Measurements from ENCODE around the gene IQSEC3. TPM values are rescaled to one million over a fixed set of nuclear protein-coding genes. Genes with fewer than 3 reads are reported as not detected.
A peak's percentile ranks its signal among the peaks of the same experiment; 100 is the strongest.

IQSEC3 gene
- total and polyA plus RNA-seq, 8 donors, result 0.64 to 8.4 (median 6.0) TPM

DNA sequence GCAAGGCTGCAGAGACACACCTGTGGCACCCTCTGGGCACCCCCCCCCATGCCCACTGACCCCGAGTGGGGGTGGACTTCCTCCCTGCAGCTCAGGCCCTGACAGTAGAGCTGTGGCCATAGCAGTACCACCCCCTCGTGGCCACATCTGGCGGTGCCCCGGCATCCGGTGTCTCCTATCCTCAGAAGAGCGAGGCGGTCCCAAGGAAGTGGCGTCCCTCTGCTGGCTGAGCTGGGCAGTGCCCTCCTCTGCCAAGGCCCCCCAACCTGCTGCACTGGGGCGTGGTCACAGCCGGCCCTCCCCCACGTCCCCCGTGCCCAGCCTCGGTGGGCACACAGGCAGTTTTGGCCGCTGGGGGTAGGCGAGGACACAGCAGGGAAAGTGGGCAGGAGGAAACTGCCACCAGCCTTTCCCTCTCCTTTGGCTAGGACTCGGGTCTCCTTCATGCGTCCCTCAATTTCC lies 153.4 kb downstream of the IQSEC3 start:
- Histone ChIP-seq H3K4me3 (no peak overlapping the region), H3K36me3 (no peaks in the 10 kb centered on the region), H3K4me1 (no peaks in the 10 kb centered on the region), H3K27ac (no peak overlapping the region), H3K9me3 (no peaks in the 10 kb centered on the region), H3K27me3 (peaks cover 0 to 11% of the 10 kb centered on the region in 2 donors)
- intact Hi-C loops (cut with DNase I), result no loop called here
- ATAC-seq, result peak; percentile 90
- peak in 2 of 4 donors; percentile 71 to 90 for DNase-seq
- TF ChIP-seq, protein P1, sequence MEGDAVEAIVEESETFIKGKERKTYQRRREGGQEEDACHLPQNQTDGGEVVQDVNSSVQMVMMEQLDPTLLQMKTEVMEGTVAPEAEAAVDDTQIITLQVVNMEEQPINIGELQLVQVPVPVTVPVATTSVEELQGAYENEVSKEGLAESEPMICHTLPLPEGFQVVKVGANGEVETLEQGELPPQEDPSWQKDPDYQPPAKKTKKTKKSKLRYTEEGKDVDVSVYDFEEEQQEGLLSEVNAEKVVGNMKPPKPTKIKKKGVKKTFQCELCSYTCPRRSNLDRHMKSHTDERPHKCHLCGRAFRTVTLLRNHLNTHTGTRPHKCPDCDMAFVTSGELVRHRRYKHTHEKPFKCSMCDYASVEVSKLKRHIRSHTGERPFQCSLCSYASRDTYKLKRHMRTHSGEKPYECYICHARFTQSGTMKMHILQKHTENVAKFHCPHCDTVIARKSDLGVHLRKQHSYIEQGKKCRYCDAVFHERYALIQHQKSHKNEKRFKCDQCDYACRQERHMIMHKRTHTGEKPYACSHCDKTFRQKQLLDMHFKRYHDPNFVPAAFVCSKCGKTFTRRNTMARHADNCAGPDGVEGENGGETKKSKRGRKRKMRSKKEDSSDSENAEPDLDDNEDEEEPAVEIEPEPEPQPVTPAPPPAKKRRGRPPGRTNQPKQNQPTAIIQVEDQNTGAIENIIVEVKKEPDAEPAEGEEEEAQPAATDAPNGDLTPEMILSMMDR (IDR thresholded peaks at IDR 0.05), result peak; percentile 20 to 77

DNA sequence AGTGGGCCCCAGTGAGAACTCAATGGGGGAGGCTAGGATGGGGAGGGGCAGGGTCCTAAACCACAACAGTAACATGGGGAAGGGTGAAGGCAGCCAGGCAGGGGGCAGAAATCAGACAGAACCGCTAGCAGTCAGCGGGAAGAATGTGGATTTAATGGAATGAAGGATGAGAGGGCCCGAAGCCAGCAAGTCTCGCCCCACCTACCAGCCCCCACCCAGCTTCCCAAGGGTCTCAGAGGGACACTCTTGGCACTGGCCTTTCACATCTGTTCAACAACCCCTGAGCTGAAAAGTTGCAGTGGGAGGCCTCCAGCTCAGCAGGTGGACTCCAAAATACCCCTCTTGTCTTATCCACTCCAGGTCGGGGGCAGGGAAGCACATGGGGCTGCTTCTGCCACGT lies 153.9 kb downstream of the IQSEC3 start:
- TF ChIP-seq, protein P1 (IDR thresholded peaks at IDR 0.05), result no peak
- Histone ChIP-seq H3K9me3 (no peaks in the 10 kb centered on the region), H3K4me3 (no peak overlapping the region), H3K27ac (no peak overlapping the region), H3K4me1 (no peaks in the 10 kb centered on the region), H3K27me3 (peaks cover 0 to 11% of the 10 kb centered on the region in 2 donors), H3K36me3 (no peaks in the 10 kb centered on the region)
- DNase-seq (no peak), ATAC-seq (no peak)
- intact Hi-C loops (cut with DNase I), result no loop called here

DNA sequence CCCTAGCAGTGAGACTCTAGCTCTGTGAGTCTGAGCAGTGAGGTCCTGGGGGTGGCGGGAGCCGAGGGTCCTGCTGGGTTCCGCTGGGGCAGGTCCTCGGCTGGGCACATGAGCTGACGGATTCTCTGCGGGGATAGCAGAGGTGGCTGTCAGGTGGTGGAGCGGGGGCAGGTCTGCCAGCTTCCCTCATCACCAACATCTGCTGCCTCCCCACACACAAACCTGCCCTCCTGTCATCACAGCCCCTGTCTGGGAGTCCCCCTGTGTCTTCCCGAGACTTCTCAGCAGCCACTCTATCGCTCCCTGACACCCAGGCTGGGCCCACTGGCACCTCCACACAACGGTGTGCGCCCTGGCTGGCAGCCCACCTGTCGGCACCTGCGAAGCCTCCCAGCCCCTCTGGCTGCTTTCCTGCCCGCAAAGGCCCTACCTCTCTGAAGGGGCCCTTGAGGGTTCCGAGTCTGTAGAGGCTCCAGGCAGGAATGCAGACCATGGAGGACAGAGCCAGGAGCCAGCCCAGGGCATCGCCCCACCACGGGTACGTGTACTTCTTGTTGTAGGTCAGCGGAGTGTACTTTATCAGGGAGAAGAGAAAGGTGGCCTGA lies 154.5 kb downstream of the IQSEC3 start:
- Histone ChIP-seq H3K36me3 (no peaks in the 10 kb centered on the region), H3K4me1 (no peaks in the 10 kb centered on the region), H3K27me3 (peaks cover 0 to 11% of the 10 kb centered on the region in 2 donors), H3K4me3 (no peak overlapping the region), H3K9me3 (no peaks in the 10 kb centered on the region), H3K27ac (no peak overlapping the region)
- DNase-seq, result no peak
- TF ChIP-seq, protein P1 (IDR thresholded peaks at IDR 0.05), result no peak
- intact Hi-C loops (cut with DNase I), result no loop called here
- no peak for ATAC-seq

DNA sequence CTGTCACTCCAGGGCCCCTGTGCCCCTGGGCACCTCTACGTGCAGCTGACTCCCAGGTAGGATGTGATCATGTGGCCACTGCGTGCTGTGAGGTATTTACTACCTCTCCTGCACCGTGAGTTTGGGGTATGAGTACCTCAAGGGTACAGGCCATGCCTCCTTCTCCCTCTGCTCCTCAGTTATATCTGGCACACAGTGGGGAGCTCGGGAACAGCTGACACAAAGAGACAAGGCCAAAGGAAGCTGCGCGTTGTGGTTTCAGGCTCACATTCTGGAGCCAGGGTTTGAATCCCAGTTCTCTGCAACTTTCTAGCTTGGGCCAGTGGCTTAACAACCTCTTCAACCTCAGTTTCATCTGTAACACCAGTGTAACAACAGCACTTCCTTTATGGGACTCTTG lies 155.2 kb downstream of the IQSEC3 start:
- intact Hi-C loops (cut with DNase I), result no loop called here
- TF ChIP-seq, protein P1 (IDR thresholded peaks at IDR 0.05), result no peak
- H3K9me3 ChIP-seq, result no peaks in the 10 kb centered on the region
- no peak overlapping the region for H3K27ac ChIP-seq
- ATAC-seq, result no peak
- no peak overlapping the region for H3K4me3 ChIP-seq
- no peaks in the 10 kb centered on the region for H3K36me3 ChIP-seq
- peaks cover 0 to 11% of the 10 kb centered on the region in 2 donors for H3K27me3 ChIP-seq
- H3K4me1 ChIP-seq, result no peaks in the 10 kb centered on the region
- no peak for DNase-seq

DNA sequence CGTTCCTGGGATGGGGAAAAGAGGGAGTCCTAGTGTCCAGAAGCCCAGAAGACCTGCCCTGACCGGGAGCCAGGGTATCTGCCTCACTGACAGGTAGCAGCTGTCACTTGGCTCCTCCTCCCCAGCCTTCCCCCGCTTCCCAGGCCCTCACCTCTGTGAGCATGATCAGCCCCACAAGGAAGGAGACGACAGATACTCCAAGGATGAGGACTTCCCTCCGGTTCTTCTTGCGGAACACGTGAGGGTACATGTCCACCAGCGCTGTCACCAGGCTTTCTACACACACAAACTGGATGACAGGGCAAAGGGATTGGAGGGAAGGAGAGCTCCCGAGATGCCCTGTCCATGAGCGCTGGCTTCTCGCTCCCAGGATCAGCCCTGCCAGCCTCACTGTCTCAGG lies 157.3 kb downstream of the IQSEC3 start:
- intact Hi-C loops (cut with DNase I), result no loop called here
- peaks cover 0 to 15% of the 10 kb centered on the region in 2 donors for H3K27me3 ChIP-seq
- H3K27ac ChIP-seq, result no peak overlapping the region
- TF ChIP-seq, protein P1 (IDR thresholded peaks at IDR 0.05), result no peak
- H3K4me1 ChIP-seq, result no peaks in the 10 kb centered on the region
- H3K4me3 ChIP-seq, result no peak overlapping the region
- DNase-seq (no peak), ATAC-seq (no peak)
- no peaks in the 10 kb centered on the region for H3K36me3 ChIP-seq
- H3K9me3 ChIP-seq, result no peaks in the 10 kb centered on the region
